GM23338 (cell line): ENCODE measurements around the gene ZSCAN5A. TPM values are rescaled to one million over a fixed set of nuclear protein-coding genes. Genes with fewer than 3 reads are reported as not detected.
A peak's percentile ranks its signal among the peaks of the same experiment; 100 is the strongest.

Source experiments
- ATAC-seq: fragments of 200-7000 bp; cut with Tn5 transposase; 3 replicates; pipeline ENCODE4 v1.9.1; 2020
- DNase-seq: peaks from one replicate; pipeline ENCODE4 v3.0.0-alpha.2; 2015; ENCODE audit warnings: low spot score
- H2AFZ ChIP-seq: fragments of 200-600 bp; sonication (generic); 2 replicates; pipeline ENCODE4 v1.8.0; 2016; ENCODE audit warnings: antibody characterized with exemption, mild to moderate bottlenecking, moderate library complexity
- H3F3A ChIP-seq: fragments of 200-600 bp; sonication (generic); replicated peaks from 2 replicates; pipeline ENCODE4 v1.8.0; 2017; ENCODE audit warnings: antibody characterized with exemption, mixed run types, low read depth
- H3K27ac ChIP-seq: fragments of 200-600 bp; sonication (generic); 2 replicates; pipeline ENCODE4 v1.6.1; 2016; ENCODE audit warnings: low read depth
- H3K27me3 ChIP-seq: fragments of 200-600 bp; sonication (generic); 2 replicates; pipeline ENCODE4 v1.8.0; 2016; ENCODE audit warnings: mild to moderate bottlenecking, mixed run types, moderate library complexity; ENCODE audit not compliant: insufficient read depth
- H3K36me3 ChIP-seq: fragments of 200-600 bp; sonication (generic); 2 replicates; pipeline ENCODE4 v1.8.0; 2016; ENCODE audit warnings: mild to moderate bottlenecking; ENCODE audit not compliant: insufficient read depth
- H3K4me1 ChIP-seq: fragments of 200-600 bp; sonication (generic); 2 replicates; pipeline ENCODE4 v1.8.0; 2016; ENCODE audit warnings: mild to moderate bottlenecking, moderate library complexity; ENCODE audit not compliant: insufficient read depth
- H3K4me2 ChIP-seq: fragments of 200-600 bp; sonication (generic); 2 replicates; pipeline ENCODE4 v1.7.1; 2017; ENCODE audit warnings: mixed run types
- H3K4me3 ChIP-seq: fragments of 200-600 bp; sonication (generic); 2 replicates; pipeline ENCODE4 v1.6.1; 2016; ENCODE audit warnings: mixed run types
- H3K79me2 ChIP-seq: fragments of 200-600 bp; sonication (generic); replicated peaks from 2 replicates; pipeline ENCODE4 v1.8.0; 2017; ENCODE audit warnings: mild to moderate bottlenecking; ENCODE audit not compliant: insufficient read depth
- H3K9me2 ChIP-seq: fragments of 200-600 bp; sonication (generic); 2 replicates; pipeline ENCODE4 v1.8.0; 2017; ENCODE audit not compliant: insufficient read depth
- H4K20me1 ChIP-seq: fragments of 200-600 bp; sonication (generic); replicated peaks from 2 replicates; pipeline ENCODE4 v1.8.0; 2017; ENCODE audit warnings: mild to moderate bottlenecking; ENCODE audit not compliant: insufficient read depth
- H3K27ac Mint-ChIP-seq: 2 replicates; pipeline ENCODE4 v1.8.0; 2020; ENCODE audit warnings: inconsistent platforms, mild to moderate bottlenecking, moderate library complexity, mixed read lengths
- H3K27me3 Mint-ChIP-seq: 3 replicates; pipeline ENCODE4 v1.8.0; 2022; ENCODE audit warnings: low read depth, mild to moderate bottlenecking, moderate library complexity, mixed read lengths, inconsistent platforms; ENCODE audit not compliant: insufficient read depth, poor library complexity
- H3K36me3 Mint-ChIP-seq: 3 replicates; pipeline ENCODE4 v1.8.0; 2021; ENCODE audit warnings: low read depth, mild to moderate bottlenecking, inconsistent platforms, moderate library complexity, mixed read lengths
- H3K4me1 Mint-ChIP-seq: 3 replicates; pipeline ENCODE4 v1.8.0; 2020; ENCODE audit warnings: mild to moderate bottlenecking, inconsistent platforms, mixed read lengths
- H3K4me3 Mint-ChIP-seq: 3 replicates; pipeline ENCODE4 v1.8.0; 2021; ENCODE audit warnings: moderate library complexity, mild to moderate bottlenecking, inconsistent platforms, mixed read lengths
- H3K9me3 Mint-ChIP-seq: 3 replicates; pipeline ENCODE4 v1.8.0; 2020; ENCODE audit warnings: moderate library complexity, mild to moderate bottlenecking, inconsistent platforms, mixed read lengths
- CREB1 ChIP-seq: fragments of 250-450 bp; sonication (Bioruptor Pico); IDR thresholded peaks from 2 replicates; pipeline ENCODE4 v1.5.0; 2020; ENCODE audit warnings: low read depth, mild to moderate bottlenecking, moderate library complexity
- EZH2 ChIP-seq: fragments of 200-600 bp; sonication (generic); IDR thresholded peaks from one replicate; pipeline ENCODE4 v1.8.0; 2017; ENCODE audit warnings: antibody characterized with exemption, mild to moderate bottlenecking, low read depth; ENCODE audit not compliant: unreplicated experiment
- EZH2phosphoT487 ChIP-seq: fragments of 200-600 bp; sonication (generic); IDR thresholded peaks from one replicate; pipeline ENCODE4 v1.8.1; 2018; ENCODE audit warnings: antibody characterized with exemption; ENCODE audit not compliant: unreplicated experiment
- JUNB ChIP-seq: IDR thresholded peaks from one replicate; pipeline ENCODE4 v1.6.1; 2016; ENCODE audit warnings: antibody characterized with exemption; ENCODE audit not compliant: unreplicated experiment
- NANOG ChIP-seq: IDR thresholded peaks from 2 replicates; pipeline ENCODE4 v1.6.1; 2016; ENCODE audit warnings: antibody characterized with exemption, borderline replicate concordance
- POLR2AphosphoS5 ChIP-seq: IDR thresholded peaks from 2 replicates; pipeline ENCODE4 v1.6.1; 2016; ENCODE audit warnings: antibody characterized with exemption, low read depth
- STAT1 ChIP-seq: IDR thresholded peaks from one replicate; pipeline ENCODE4 v1.6.1; 2016; ENCODE audit warnings: antibody characterized with exemption; ENCODE audit not compliant: unreplicated experiment
- ZNF114 ChIP-seq: fragments of 250-450 bp; sonication (Bioruptor Pico); IDR thresholded peaks from 2 replicates; pipeline ENCODE4 v1.5.0; 2020; ENCODE audit warnings: mild to moderate bottlenecking, moderate library complexity
- ZNF331 ChIP-seq: fragments of 250-450 bp; sonication (Bioruptor Pico); IDR thresholded peaks from 2 replicates; pipeline ENCODE4 v1.5.0; 2020; ENCODE audit warnings: low read depth, mild to moderate bottlenecking, moderate library complexity
- polyA plus RNA-seq: library from polyadenylated mRNA; unstranded; fragments of >200 nt; fragmentation: Nextera tagmentation; extraction: Ambion mirVana; gene quantifications from 2 replicates; pipeline ENCODE4 v1.2.1, GENCODE V29; 2016
- total RNA-seq: library from RNA; depleted of rRNA; stranded (reverse); fragments of >200 nt; shearing (Covaris generic); gene quantifications from 2 replicates; pipeline ENCODE4 v1.2.3, GENCODE V29; 2014
- TF ChIP-seq, protein P1 (sequence below): fragments of 250-450 bp; sonication (Bioruptor Pico); IDR thresholded peaks from 2 replicates; pipeline ENCODE4 v1.5.0; 2020; ENCODE audit warnings: mild to moderate bottlenecking, moderate library complexity
- TF ChIP-seq, protein P2 (sequence below): IDR thresholded peaks from one replicate; pipeline ENCODE4 v1.6.1; 2018; ENCODE audit warnings: antibody characterized with exemption; ENCODE audit not compliant: unreplicated experiment
- TF ChIP-seq, protein P3 (sequence below): IDR thresholded peaks from 2 replicates; pipeline ENCODE4 v1.6.1; 2016; ENCODE audit warnings: antibody characterized with exemption
- TF ChIP-seq, protein P4 (sequence below), 2 experiments: fragments of 200-600 bp in 1 of 2; sonication (generic) in 1 of 2; conservative IDR thresholded peaks; 2 replicates each; pipeline versions ENCODE4 v1.5.1 to v1.6.1; 2016 to 2017; ENCODE audit warnings: antibody characterized with exemption in 2 of 2, low read depth in 2 of 2, mild to moderate bottlenecking in 2 of 2, moderate library complexity in 1 of 2

ZSCAN5A gene
- total and polyA plus RNA-seq, 2 experiments from 2014 or later, result 10.2 to 12.5 TPM

DNA sequence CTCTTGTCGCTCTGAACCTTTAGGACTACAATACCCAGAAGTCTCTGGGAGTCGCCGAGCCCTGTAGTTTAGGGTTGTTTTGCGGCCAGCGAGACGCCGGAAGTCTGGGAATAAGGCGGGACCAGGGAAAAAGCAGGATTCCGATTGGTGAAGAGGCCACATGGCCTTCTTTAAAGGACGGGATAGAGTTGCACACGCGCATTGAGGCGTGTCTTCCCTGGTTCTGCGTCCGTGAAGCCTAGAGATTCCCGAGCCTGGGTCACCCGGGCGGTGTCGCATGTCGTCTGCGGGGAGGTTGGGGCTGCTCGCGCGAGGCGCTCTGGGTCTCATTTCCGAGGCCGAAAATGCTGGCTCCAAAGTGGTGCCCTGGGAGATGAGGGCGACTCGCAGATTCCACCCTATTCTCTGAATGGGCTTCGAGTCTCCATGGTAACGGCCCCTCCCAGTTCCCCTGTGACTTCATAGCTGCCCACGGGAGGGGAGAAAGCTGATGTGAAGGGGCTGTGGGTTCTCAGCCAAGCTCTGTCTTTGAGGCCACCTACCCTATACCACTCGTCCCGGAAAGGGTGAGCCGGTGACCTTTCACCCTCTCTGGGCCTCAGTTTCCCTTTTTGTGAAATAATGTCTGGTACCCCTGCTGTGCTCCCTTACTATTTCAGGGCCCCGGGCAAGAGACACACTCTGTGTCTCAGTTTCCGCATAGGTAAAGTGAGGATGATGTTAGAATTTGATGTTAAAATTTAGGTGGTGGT lies 614 bp upstream of the ZSCAN5A start:
- Histone ChIP-seq H3K4me2 (peak overlapping the region; percentile 90), H3K79me2 (no peaks in the 10 kb centered on the region), H3F3A (0 out of 2 replicates have a peak, but pooled peaks cover 2% of the 10 kb centered on the region), H2AFZ (peak overlapping the region; percentile 70; the same call in 1 of the 2 replicates), H3K27ac (peak overlapping the region; percentile 33; the same call in 1 of the 2 replicates), H3K36me3 (no peaks in the 10 kb centered on the region), H3K9me2 (no peaks in the 10 kb centered on the region), H3K4me1 (no peaks in the 10 kb centered on the region), H4K20me1 (no peaks in the 10 kb centered on the region), H3K27me3 (no peaks in the 10 kb centered on the region), H3K4me3 (peak overlapping the region; percentile 51)
- peak overlapping the region; percentile 99 for H3K27ac Mint-ChIP-seq
- H3K36me3 Mint-ChIP-seq, result peaks cover 6% of the 10 kb centered on the region; the same call in 2 of the 3 replicates
- peak; percentile 93 for ATAC-seq
- DNase-seq, result peak; percentile 98
- H3K9me3 Mint-ChIP-seq, result no peaks in the 10 kb centered on the region; the same call in 2 of the 3 replicates
- peaks cover 6% of the 10 kb centered on the region for H3K27me3 Mint-ChIP-seq
- peak overlapping the region; percentile 92 for H3K4me3 Mint-ChIP-seq
- TF ChIP-seq CREB1 (peak; percentile 25; the same call in 1 of the 2 replicates), POLR2AphosphoS5 (peak; percentile 59; the same call in 1 of the 2 replicates), EZH2 (no peak), NANOG (no peak), STAT1 (no peak), JUNB (no peak), EZH2phosphoT487 (no peak), ZNF331 (CRISPR knock-in tag) (no peak), ZNF114 (CRISPR knock-in tag) (no peak)
- TF ChIP-seq, protein P1, sequence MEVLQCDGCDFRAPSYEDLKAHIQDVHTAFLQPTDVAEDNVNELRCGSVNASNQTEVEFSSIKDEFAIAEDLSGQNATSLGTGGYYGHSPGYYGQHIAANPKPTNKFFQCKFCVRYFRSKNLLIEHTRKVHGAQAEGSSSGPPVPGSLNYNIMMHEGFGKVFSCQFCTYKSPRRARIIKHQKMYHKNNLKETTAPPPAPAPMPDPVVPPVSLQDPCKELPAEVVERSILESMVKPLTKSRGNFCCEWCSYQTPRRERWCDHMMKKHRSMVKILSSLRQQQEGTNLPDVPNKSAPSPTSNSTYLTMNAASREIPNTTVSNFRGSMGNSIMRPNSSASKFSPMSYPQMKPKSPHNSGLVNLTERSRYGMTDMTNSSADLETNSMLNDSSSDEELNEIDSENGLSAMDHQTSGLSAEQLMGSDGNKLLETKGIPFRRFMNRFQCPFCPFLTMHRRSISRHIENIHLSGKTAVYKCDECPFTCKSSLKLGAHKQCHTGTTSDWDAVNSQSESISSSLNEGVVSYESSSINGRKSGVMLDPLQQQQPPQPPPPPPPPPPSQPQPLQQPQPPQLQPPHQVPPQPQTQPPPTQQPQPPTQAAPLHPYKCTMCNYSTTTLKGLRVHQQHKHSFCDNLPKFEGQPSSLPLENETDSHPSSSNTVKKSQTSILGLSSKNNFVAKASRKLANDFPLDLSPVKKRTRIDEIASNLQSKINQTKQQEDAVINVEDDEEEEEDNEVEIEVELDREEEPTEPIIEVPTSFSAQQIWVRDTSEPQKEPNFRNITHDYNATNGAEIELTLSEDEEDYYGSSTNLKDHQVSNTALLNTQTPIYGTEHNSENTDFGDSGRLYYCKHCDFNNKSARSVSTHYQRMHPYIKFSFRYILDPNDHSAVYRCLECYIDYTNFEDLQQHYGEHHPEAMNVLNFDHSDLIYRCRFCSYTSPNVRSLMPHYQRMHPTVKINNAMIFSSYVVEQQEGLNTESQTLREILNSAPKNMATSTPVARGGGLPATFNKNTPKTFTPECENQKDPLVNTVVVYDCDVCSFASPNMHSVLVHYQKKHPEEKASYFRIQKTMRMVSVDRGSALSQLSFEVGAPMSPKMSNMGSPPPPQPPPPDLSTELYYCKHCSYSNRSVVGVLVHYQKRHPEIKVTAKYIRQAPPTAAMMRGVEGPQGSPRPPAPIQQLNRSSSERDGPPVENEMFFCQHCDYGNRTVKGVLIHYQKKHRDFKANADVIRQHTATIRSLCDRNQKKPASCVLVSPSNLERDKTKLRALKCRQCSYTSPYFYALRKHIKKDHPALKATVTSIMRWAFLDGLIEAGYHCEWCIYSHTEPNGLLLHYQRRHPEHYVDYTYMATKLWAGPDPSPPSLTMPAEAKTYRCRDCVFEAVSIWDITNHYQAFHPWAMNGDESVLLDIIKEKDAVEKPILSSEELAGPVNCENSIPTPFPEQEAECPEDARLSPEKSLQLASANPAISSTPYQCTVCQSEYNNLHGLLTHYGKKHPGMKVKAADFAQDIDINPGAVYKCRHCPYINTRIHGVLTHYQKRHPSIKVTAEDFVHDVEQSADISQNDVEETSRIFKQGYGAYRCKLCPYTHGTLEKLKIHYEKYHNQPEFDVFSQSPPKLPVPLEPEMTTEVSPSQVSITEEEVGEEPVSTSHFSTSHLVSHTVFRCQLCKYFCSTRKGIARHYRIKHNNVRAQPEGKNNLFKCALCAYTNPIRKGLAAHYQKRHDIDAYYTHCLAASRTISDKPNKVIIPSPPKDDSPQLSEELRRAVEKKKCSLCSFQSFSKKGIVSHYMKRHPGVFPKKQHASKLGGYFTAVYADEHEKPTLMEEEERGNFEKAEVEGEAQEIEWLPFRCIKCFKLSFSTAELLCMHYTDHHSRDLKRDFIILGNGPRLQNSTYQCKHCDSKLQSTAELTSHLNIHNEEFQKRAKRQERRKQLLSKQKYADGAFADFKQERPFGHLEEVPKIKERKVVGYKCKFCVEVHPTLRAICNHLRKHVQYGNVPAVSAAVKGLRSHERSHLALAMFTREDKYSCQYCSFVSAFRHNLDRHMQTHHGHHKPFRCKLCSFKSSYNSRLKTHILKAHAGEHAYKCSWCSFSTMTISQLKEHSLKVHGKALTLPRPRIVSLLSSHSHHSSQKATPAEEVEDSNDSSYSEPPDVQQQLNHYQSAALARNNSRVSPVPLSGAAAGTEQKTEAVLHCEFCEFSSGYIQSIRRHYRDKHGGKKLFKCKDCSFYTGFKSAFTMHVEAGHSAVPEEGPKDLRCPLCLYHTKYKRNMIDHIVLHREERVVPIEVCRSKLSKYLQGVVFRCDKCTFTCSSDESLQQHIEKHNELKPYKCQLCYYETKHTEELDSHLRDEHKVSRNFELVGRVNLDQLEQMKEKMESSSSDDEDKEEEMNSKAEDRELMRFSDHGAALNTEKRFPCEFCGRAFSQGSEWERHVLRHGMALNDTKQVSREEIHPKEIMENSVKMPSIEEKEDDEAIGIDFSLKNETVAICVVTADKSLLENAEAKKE, result no peak
- TF ChIP-seq, protein P2, sequence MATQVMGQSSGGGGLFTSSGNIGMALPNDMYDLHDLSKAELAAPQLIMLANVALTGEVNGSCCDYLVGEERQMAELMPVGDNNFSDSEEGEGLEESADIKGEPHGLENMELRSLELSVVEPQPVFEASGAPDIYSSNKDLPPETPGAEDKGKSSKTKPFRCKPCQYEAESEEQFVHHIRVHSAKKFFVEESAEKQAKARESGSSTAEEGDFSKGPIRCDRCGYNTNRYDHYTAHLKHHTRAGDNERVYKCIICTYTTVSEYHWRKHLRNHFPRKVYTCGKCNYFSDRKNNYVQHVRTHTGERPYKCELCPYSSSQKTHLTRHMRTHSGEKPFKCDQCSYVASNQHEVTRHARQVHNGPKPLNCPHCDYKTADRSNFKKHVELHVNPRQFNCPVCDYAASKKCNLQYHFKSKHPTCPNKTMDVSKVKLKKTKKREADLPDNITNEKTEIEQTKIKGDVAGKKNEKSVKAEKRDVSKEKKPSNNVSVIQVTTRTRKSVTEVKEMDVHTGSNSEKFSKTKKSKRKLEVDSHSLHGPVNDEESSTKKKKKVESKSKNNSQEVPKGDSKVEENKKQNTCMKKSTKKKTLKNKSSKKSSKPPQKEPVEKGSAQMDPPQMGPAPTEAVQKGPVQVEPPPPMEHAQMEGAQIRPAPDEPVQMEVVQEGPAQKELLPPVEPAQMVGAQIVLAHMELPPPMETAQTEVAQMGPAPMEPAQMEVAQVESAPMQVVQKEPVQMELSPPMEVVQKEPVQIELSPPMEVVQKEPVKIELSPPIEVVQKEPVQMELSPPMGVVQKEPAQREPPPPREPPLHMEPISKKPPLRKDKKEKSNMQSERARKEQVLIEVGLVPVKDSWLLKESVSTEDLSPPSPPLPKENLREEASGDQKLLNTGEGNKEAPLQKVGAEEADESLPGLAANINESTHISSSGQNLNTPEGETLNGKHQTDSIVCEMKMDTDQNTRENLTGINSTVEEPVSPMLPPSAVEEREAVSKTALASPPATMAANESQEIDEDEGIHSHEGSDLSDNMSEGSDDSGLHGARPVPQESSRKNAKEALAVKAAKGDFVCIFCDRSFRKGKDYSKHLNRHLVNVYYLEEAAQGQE, result no peak
- TF ChIP-seq, protein P3, sequence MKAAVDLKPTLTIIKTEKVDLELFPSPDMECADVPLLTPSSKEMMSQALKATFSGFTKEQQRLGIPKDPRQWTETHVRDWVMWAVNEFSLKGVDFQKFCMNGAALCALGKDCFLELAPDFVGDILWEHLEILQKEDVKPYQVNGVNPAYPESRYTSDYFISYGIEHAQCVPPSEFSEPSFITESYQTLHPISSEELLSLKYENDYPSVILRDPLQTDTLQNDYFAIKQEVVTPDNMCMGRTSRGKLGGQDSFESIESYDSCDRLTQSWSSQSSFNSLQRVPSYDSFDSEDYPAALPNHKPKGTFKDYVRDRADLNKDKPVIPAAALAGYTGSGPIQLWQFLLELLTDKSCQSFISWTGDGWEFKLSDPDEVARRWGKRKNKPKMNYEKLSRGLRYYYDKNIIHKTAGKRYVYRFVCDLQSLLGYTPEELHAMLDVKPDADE, result peak; percentile 69
- TF ChIP-seq, protein P4, sequence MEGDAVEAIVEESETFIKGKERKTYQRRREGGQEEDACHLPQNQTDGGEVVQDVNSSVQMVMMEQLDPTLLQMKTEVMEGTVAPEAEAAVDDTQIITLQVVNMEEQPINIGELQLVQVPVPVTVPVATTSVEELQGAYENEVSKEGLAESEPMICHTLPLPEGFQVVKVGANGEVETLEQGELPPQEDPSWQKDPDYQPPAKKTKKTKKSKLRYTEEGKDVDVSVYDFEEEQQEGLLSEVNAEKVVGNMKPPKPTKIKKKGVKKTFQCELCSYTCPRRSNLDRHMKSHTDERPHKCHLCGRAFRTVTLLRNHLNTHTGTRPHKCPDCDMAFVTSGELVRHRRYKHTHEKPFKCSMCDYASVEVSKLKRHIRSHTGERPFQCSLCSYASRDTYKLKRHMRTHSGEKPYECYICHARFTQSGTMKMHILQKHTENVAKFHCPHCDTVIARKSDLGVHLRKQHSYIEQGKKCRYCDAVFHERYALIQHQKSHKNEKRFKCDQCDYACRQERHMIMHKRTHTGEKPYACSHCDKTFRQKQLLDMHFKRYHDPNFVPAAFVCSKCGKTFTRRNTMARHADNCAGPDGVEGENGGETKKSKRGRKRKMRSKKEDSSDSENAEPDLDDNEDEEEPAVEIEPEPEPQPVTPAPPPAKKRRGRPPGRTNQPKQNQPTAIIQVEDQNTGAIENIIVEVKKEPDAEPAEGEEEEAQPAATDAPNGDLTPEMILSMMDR (conservative IDR thresholded peaks at IDR 0.05; ENCODE audit: low read depth in 2 of 2), result no peak
- H3K4me1 Mint-ChIP-seq, result peaks cover 10% of the 10 kb centered on the region
